GM12891 (cell line): ENCODE data around the gene SRCAP.

Experiments used
- DNase-seq: peaks from one replicate; pipeline ENCODE4 v3.0.0; 2011; ENCODE audit warnings: low spot score; ENCODE audit not compliant: insufficient read length
- FAIRE-seq: peaks from 2 replicates; lab custom pipeline; 2011; peaks lifted over from hg19 to GRCh38; lab: Jason Lieb, UNC
- PAX5 ChIP-seq: IDR thresholded peaks from 2 replicates; pipeline ENCODE4 v1.6.1; 2011; ENCODE audit warnings: low read length, moderate library complexity, mild to moderate bottlenecking; ENCODE audit not compliant: insufficient read depth, severe bottlenecking
- POLR2A ChIP-seq: IDR thresholded peaks from 2 replicates; pipeline ENCODE4 v1.6.1; 2011; ENCODE audit warnings: low read depth, low read length, control low read depth
- POLR2AphosphoS5 ChIP-seq: IDR thresholded peaks from 2 replicates; pipeline ENCODE4 v1.6.1; 2011; ENCODE audit warnings: low read depth, low read length, control low read depth
- POU2F2 ChIP-seq: IDR thresholded peaks from 2 replicates; pipeline ENCODE4 v1.6.1; 2011; ENCODE audit warnings: low read depth, mild to moderate bottlenecking, control low read depth, low read length, moderate library complexity
- SPI1 ChIP-seq: IDR thresholded peaks from 2 replicates; pipeline ENCODE4 v1.6.1; 2011; ENCODE audit warnings: low read depth, low read length, control low read depth
- TAF1 ChIP-seq: IDR thresholded peaks from 2 replicates; pipeline ENCODE4 v1.6.1; 2011; ENCODE audit warnings: low read depth, low read length, control low read depth

The SRCAP gene

GRCh38 chr16:30771726-30772125, 72.8 kb downstream of the SRCAP start:
- no peak for FAIRE-seq
- DNase-seq, result no peak
- TF ChIP-seq TAF1 (no peak), POLR2AphosphoS5 (no peak), POLR2A (no peak), SPI1 (no peak), PAX5 (no peak)

GRCh38 chr16:30773826-30774225, 74.9 kb downstream of the SRCAP start:
- TF ChIP-seq POU2F2, result no peak
- TF ChIP-seq POLR2A, result no peak
- TF ChIP-seq PAX5, result no peak
- TF ChIP-seq TAF1, result no peak
- no peak for TF ChIP-seq POLR2AphosphoS5
- no peak for TF ChIP-seq SPI1
- DNase-seq, result no peak
- no peak for FAIRE-seq

- DNase-seq (no peak), FAIRE-seq (no peak)
- TF ChIP-seq SPI1, result no peak
- TF ChIP-seq PAX5, result no peak
- no peak for TF ChIP-seq POU2F2
- TF ChIP-seq POLR2A, result no peak
- TF ChIP-seq POLR2AphosphoS5, result no peak
- TF ChIP-seq TAF1, result no peak
Measured at GRCh38 chr16:30774367-30775130, 75.6 kb downstream of the SRCAP start.

- TF ChIP-seq POU2F2, result no peak
- TF ChIP-seq POLR2A, result no peak; the same call in 1 of the 2 replicates
- TF ChIP-seq SPI1, result no peak
- no peak for TF ChIP-seq TAF1
- TF ChIP-seq PAX5, result no peak
- no peak for TF ChIP-seq POLR2AphosphoS5
- FAIRE-seq (no peak), DNase-seq (no peak)
Measured at GRCh38 chr16:30775131-30775391, 76.1 kb downstream of the SRCAP start.

- FAIRE-seq, result peak; percentile 87
- DNase-seq, result peak; percentile 94
- TF ChIP-seq POLR2A (peak; percentile 66; the same call in 1 of the 2 replicates), SPI1 (no peak), TAF1 (peak; percentile 35), PAX5 (no peak)
Measured at GRCh38 chr16:30775392-30776188, 76.6 kb downstream of the SRCAP start.

- TF ChIP-seq SPI1 (no peak), POLR2A (no peak), PAX5 (no peak), POLR2AphosphoS5 (no peak), TAF1 (no peak), POU2F2 (no peak)
- DNase-seq (no peak), FAIRE-seq (no peak)
Measured at GRCh38 chr16:30777591-30778297, 78.8 kb downstream of the SRCAP start.

- no peak for FAIRE-seq
- DNase-seq, result no peak
- TF ChIP-seq TAF1, result no peak
- no peak for TF ChIP-seq POLR2A
Measured at GRCh38 chr16:30778549-30779244, 79.7 kb downstream of the SRCAP start.

GRCh38 chr16:30779596-30779995, 80.6 kb downstream of the SRCAP start:
- FAIRE-seq, result no peak
- no peak for DNase-seq
- TF ChIP-seq TAF1 (no peak), SPI1 (no peak), POLR2A (no peak), POLR2AphosphoS5 (no peak), PAX5 (no peak), POU2F2 (no peak)

GRCh38 chr16:30780021-30780420, 81.0 kb downstream of the SRCAP start:
- TF ChIP-seq POLR2A (no peak), POU2F2 (no peak), TAF1 (no peak), POLR2AphosphoS5 (no peak), SPI1 (no peak), PAX5 (no peak)
- no peak for FAIRE-seq
- no peak for DNase-seq
